ENCODE data around the gene NR2F6.

NR2F6 gene

GRCh38 chr19:17184371-17184841, 61.3 kb downstream of the NR2F6 start:
- H3K36me3 ChIP-seq (ENCODE audit: control insufficient read depth in 2 of 2, insufficient read depth in 1 of 2, low read length in 2 of 2): peaks cover 3 to 34% of the 10 kb centered on the region in 2 experiments; a peak in 2 of 3 replicates
- H3K4me3 ChIP-seq (ENCODE audit: low read depth, low read length): no peak overlapping the region
- no peaks in the 10 kb centered on the region for H3K9me3 ChIP-seq (ENCODE audit: control insufficient read depth, insufficient read depth, low read depth, low read length)
- TF ChIP-seq ZNF133 (tag by site-specific recombination; IDR thresholded peaks at IDR 0.05) (no peak), ZNF548 (tag by site-specific recombination; IDR thresholded peaks at IDR 0.05) (no peak), ZBTB1 (tag by site-specific recombination; IDR thresholded peaks at IDR 0.05) (no peak), ZNF580 (tag by site-specific recombination; IDR thresholded peaks at IDR 0.05) (no peak), ZNF138 (tag by site-specific recombination; IDR thresholded peaks at IDR 0.05; ENCODE audit: borderline replicate concordance) (no peak), ZBTB49 (tag by site-specific recombination; IDR thresholded peaks at IDR 0.05; ENCODE audit: low read depth) (no peak), REST (tag by site-specific recombination; IDR thresholded peaks at IDR 0.05) (no peak), PRDM10 (tag by site-specific recombination; IDR thresholded peaks at IDR 0.05) (no peak), ZNF701 (tag by site-specific recombination; IDR thresholded peaks at IDR 0.05) (no peak), ZNF785 (tag by site-specific recombination; IDR thresholded peaks at IDR 0.05) (no peak), ZNF776 (tag by site-specific recombination; IDR thresholded peaks at IDR 0.05; ENCODE audit: borderline replicate concordance) (no peak), SCRT1 (tag by site-specific recombination; IDR thresholded peaks at IDR 0.05; ENCODE audit: borderline replicate concordance) (no peak), ZSCAN16 (tag by site-specific recombination; IDR thresholded peaks at IDR 0.05) (no peak), ZNF488 (tag by site-specific recombination; IDR thresholded peaks at IDR 0.05) (no peak)
- ChIA-PET POLR2A (interaction anchor here (0.5 kb wide), 1 partner anchor 20 kb away, joined by 4 read pairs; no protein-coding TSS in a partner anchor), CTCF (interaction anchor here (0.7 kb wide), 1 partner anchor 293 kb away, joined by 6 read pairs; no protein-coding TSS in a partner anchor)
- no peak overlapping the region for H3K27ac ChIP-seq (ENCODE audit: extremely low read depth, low read depth, low read length)
- no peaks in the 10 kb centered on the region for H3K4me1 ChIP-seq (ENCODE audit: control insufficient read depth, insufficient read depth, low read length)

Measured in HEK293 (cell line).